ENCODE data around the gene DAB1.

DNA sequence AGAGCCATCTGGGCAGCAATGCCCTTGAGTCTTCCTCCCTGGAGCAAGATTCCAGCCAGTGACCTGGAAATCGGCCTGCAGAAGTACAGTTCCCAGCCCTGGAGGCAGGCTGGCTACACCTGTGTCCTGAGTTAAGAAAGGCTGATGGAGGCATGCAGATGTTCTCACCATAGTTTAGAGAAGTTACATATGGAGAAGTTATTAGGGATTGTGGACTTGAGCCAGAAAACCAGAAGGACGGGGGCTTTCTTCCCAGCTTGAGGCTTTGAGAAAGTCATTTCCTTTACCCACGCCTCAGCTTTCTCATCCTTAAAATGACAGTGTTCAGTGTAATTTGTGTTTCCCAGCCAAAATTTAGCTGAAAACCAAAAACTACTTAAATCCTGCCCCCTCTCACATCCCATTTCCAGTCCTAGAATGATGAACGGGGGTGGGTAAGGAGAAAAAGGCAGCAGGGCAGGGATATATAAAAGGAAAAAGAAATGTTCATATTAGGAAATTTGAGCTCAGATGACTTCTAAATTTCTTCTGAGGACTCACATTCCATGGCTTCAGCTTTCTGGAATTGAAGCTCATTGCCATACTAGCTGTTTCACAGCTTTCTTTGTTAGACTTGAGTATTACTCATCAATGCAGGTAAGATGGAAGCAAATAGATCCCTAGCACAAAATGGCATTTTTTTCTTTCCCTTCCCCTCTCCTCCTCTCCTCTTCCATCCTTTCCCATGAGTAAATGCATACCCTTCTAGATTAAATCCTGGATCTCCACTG lies 443.7 kb downstream of the DAB1 start:
- TF ChIP-seq, protein P1, sequence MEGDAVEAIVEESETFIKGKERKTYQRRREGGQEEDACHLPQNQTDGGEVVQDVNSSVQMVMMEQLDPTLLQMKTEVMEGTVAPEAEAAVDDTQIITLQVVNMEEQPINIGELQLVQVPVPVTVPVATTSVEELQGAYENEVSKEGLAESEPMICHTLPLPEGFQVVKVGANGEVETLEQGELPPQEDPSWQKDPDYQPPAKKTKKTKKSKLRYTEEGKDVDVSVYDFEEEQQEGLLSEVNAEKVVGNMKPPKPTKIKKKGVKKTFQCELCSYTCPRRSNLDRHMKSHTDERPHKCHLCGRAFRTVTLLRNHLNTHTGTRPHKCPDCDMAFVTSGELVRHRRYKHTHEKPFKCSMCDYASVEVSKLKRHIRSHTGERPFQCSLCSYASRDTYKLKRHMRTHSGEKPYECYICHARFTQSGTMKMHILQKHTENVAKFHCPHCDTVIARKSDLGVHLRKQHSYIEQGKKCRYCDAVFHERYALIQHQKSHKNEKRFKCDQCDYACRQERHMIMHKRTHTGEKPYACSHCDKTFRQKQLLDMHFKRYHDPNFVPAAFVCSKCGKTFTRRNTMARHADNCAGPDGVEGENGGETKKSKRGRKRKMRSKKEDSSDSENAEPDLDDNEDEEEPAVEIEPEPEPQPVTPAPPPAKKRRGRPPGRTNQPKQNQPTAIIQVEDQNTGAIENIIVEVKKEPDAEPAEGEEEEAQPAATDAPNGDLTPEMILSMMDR (IDR thresholded peaks at IDR 0.05 in 2 of 3, conservative IDR thresholded peaks at IDR 0.05 in 1 of 3; ENCODE audit: borderline replicate concordance in 1 of 3, insufficient read depth in 1 of 3, low read depth in 2 of 3, low read length in 2 of 3), result no peak
- TF ChIP-seq ZNF274 (IDR thresholded peaks at IDR 0.05; ENCODE audit: low read depth, low read length) (no peak), SRF (IDR thresholded peaks at IDR 0.05; ENCODE audit: low read depth) (no peak), EGR1 (IDR thresholded peaks at IDR 0.05; ENCODE audit: low read depth) (no peak), POLR2AphosphoS5 (IDR thresholded peaks at IDR 0.05; ENCODE audit: low read depth, low read length) (no peak), FOSL1 (IDR thresholded peaks at IDR 0.05; ENCODE audit: low read depth) (no peak), YY1 (IDR thresholded peaks at IDR 0.05; ENCODE audit: extremely low read depth, insufficient replicate concordance, low read depth, low read length) (no peak), POLR2A (IDR thresholded peaks at IDR 0.05; ENCODE audit: borderline replicate concordance, extremely low read depth, insufficient read depth, insufficient read length) (no peak), CBX3 (IDR thresholded peaks at IDR 0.05; ENCODE audit: low read depth) (no peak), JUND (IDR thresholded peaks at IDR 0.05) (no peak), EZH2 (IDR thresholded peaks at IDR 0.05) (no peak)
- TF ChIP-seq, protein P2, sequence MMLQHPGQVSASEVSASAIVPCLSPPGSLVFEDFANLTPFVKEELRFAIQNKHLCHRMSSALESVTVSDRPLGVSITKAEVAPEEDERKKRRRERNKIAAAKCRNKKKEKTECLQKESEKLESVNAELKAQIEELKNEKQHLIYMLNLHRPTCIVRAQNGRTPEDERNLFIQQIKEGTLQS (IDR thresholded peaks at IDR 0.05), result no peak

All from HCT116 (cell line).